ENCODE measurements around the gene LRRC27. TPM values are rescaled to one million over a fixed set of nuclear protein-coding genes. Genes with fewer than 3 reads are reported as not detected.
A peak's percentile ranks its signal among the peaks of the same experiment; 100 is the strongest.

Gene LRRC27
- 2.5 and 5.6 TPM in 2 replicates for total RNA-seq (2014; rRNA removed)
- Bru-seq, nascent RNA, result percentile 48 among the genes with signal in this experiment
- BruChase-seq, experiment 1, labeled RNA remaining after a 6-hour chase, result percentile 44 among the genes with signal in this experiment
- BruChase-seq, experiment 2, labeled RNA remaining after a 2-hour chase, result percentile 48 among the genes with signal in this experiment
- long read RNA-seq, full-length matches to known transcripts, result 2 of 13 reads
- long read RNA-seq, partial matches to known transcripts, result 5 of 13 reads
- long read RNA-seq, other reads (novel, unspliced or antisense), result 6 of 13 reads

DNA sequence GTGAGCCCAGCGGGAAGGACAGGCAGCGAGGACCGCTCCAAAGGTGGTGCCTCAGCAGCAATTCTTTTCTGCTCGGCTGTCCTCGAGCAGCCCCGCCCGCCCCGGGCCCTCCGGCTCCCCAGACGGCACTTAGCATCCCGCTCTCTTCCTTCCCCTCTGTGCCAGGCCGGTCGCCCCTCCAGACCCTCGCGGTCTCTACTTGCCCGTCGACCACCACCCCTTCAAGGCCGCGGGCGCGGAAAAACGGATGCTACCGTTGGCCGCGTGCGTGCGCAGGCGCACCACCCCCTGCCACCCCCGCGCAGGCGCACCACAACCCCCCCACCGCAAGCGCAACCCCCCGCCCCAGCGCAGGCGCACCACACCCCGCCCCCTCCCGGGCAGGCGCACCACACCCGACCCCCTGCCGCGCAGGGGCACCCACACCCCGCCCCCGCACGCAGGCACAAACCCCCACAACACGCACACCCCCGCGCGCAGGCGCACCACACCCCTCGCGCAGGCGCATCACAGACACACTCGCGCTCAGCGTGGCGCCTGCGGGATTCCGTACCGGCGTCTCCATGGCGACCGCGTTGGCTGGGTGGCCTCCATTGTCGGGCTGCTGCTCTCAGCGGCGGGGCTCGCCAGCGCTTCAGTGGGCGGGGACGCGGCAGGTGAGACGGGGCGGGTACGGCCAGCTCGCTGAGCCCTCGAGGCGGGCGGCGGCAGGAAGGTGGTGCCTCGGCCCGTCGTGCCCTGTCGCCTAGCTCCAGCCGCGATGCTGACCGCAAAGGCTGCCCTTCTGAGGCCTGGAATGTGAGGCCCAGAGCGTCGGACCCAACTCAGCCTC, at the start of gene LRRC27:
LRRC27 (plus strand) TSS at position 593 of the 832 bp plus-strand sequence. CDS start 1,332 bp downstream, outside the sequence.
- no peaks in the 10 kb centered on the region for H3F3A ChIP-seq (ENCODE audit: low read length, unreplicated experiment)
- DNase-seq, result peak; percentile 94
- peak within 1 kb of the TSS; percentile 98 for H3K4me3 ChIP-seq (ENCODE audit: low read length)
- H2AFZ ChIP-seq (ENCODE audit: low read length), result peak within 1 kb of the TSS; percentile 85
- ChIA-PET POLR2A (ENCODE audit: unreplicated experiment) (no interaction called here), CTCF (no interaction called here)
- no TSS peak for BruUV-seq (replicated peaks)
- ATAC-seq, result peak; percentile 80
- no peaks in the 10 kb centered on the region for H3K9me3 ChIP-seq (ENCODE audit: low read length)
- intact Hi-C loops (cut with micrococcal nuclease), result no loop called here
- no peaks in the 10 kb centered on the region for H4K20me1 ChIP-seq (ENCODE audit: low read length)
- peak within 1 kb of the TSS; percentile 91 for H3K9ac ChIP-seq (ENCODE audit: low read length)
- no peaks in the 10 kb centered on the region for H3K36me3 ChIP-seq (ENCODE audit: low read depth, low read length)
- peak within 1 kb of the TSS; percentile 98 for H3K4me2 ChIP-seq (ENCODE audit: low read length)
- no peaks in the 10 kb centered on the region for H3K9me2 ChIP-seq (replicated peaks; ENCODE audit: low read length)
- TF ChIP-seq, protein P1, sequence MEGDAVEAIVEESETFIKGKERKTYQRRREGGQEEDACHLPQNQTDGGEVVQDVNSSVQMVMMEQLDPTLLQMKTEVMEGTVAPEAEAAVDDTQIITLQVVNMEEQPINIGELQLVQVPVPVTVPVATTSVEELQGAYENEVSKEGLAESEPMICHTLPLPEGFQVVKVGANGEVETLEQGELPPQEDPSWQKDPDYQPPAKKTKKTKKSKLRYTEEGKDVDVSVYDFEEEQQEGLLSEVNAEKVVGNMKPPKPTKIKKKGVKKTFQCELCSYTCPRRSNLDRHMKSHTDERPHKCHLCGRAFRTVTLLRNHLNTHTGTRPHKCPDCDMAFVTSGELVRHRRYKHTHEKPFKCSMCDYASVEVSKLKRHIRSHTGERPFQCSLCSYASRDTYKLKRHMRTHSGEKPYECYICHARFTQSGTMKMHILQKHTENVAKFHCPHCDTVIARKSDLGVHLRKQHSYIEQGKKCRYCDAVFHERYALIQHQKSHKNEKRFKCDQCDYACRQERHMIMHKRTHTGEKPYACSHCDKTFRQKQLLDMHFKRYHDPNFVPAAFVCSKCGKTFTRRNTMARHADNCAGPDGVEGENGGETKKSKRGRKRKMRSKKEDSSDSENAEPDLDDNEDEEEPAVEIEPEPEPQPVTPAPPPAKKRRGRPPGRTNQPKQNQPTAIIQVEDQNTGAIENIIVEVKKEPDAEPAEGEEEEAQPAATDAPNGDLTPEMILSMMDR (conservative IDR thresholded peaks at IDR 0.05; ENCODE audit: low read depth, low read length), result no peak
- no peak for TF ChIP-seq EZH2 (IDR thresholded peaks at IDR 0.05; ENCODE audit: low read length, unreplicated experiment)
- TF ChIP-seq EZH2phosphoT487 (IDR thresholded peaks at IDR 0.05; ENCODE audit: borderline replicate concordance, low read length), result no peak
- peak within 1 kb of the TSS; percentile 61 for H3K27ac ChIP-seq (ENCODE audit: low read length)
- no peaks in the 10 kb centered on the region for H3K27me3 ChIP-seq (ENCODE audit: low read length)
- H3K4me1 ChIP-seq (ENCODE audit: insufficient read depth, low read length), result peaks cover 8% of the 10 kb centered on the region
- H3K79me2 ChIP-seq (ENCODE audit: low read length), result peaks cover 46% of the 10 kb centered on the region

DNA sequence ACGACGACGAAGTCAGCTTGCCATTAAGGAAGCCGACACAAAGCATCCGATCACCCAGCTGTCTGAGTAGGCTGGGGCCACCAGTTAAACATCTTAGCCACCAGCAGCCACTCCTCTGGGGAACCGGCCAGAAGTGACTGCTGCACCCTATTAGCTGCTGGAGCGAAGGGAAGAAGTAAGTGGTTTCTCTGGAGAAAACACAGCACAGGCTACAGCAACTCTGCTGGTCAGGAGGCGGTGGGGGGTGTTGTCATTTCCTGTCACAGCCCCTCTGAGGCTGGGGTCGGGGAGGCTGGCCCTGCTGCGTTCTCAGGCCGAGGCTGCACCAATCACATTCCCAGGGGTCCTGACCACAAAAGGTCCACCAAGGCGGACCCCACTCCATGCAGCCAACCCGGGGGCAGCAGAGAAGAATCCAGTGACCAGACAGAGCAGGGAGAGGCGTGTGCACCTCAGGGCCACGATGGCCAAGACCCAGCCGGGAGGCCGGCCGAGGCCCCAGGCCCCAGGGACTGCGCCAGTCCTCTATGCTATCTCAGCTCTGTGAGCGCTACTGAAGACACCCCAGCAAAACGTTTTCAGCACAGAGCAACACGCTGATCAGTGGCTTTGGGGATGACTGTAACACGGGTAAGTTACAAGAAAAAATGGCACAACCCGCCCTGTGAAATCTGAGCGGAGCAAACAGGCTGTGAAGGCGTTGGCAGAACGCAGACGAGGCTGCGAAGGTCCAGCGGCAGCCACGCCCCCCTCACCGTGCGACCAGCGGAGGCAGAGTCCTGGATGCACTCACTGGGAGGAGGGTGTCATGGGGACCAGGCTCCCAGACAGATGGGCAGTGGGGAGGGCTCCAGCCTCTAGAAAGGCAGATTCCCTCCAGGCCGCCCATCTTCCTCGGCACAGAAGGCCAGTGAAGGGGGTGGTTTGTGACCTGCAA, 49.1 kb upstream of the LRRC27 start:
- no peak overlapping the region for H3K4me3 ChIP-seq (ENCODE audit: low read length)
- intact Hi-C loops (cut with micrococcal nuclease), result no loop called here
- no peaks in the 10 kb centered on the region for H3K9me2 ChIP-seq (replicated peaks; ENCODE audit: low read length)

More for the DNA sequence above, 49.1 kb upstream of the LRRC27 start:
- Histone ChIP-seq H3K9ac (ENCODE audit: low read length) (no peak overlapping the region), H3K27ac (ENCODE audit: low read length) (no peak overlapping the region), H3K9me3 (ENCODE audit: low read length) (no peaks in the 10 kb centered on the region), H4K20me1 (ENCODE audit: low read length) (no peaks in the 10 kb centered on the region), H3K4me1 (ENCODE audit: insufficient read depth, low read length) (no peaks in the 10 kb centered on the region), H3K36me3 (ENCODE audit: low read depth, low read length) (no peaks in the 10 kb centered on the region), H3F3A (ENCODE audit: low read length, unreplicated experiment) (no peaks in the 10 kb centered on the region), H2AFZ (ENCODE audit: low read length) (no peak overlapping the region), H3K27me3 (ENCODE audit: low read length) (no peaks in the 10 kb centered on the region), H3K4me2 (ENCODE audit: low read length) (no peak overlapping the region), H3K79me2 (ENCODE audit: low read length) (no peaks in the 10 kb centered on the region)
- DNase-seq, result no peak
- BruUV-seq (replicated peaks), result no TSS peak
- TF ChIP-seq EZH2 (IDR thresholded peaks at IDR 0.05; ENCODE audit: low read length, unreplicated experiment) (no peak), EZH2phosphoT487 (IDR thresholded peaks at IDR 0.05; ENCODE audit: borderline replicate concordance, low read length) (no peak)
- TF ChIP-seq, protein P1 (conservative IDR thresholded peaks at IDR 0.05; ENCODE audit: low read depth, low read length), result no peak
- ChIA-PET CTCF (no interaction called here), POLR2A (ENCODE audit: unreplicated experiment) (no interaction called here)
- ATAC-seq, result no peak
